Rectal smooth muscle tissue (tissue), 1 donor: ENCODE measurements around the gene PHYKPL.

Experiments used
- H3K27ac ChIP-seq: one replicate; pipeline ENCODE4 v1.7.0; 2013; ENCODE audit warnings: low read depth, low read length, inconsistent platforms
- H3K27me3 ChIP-seq: one replicate; pipeline ENCODE4 v1.7.0; 2013; ENCODE audit warnings: low read length; ENCODE audit not compliant: control insufficient read depth, insufficient read depth
- H3K36me3 ChIP-seq: one replicate; pipeline ENCODE4 v1.7.0; 2013; ENCODE audit warnings: low read length; ENCODE audit not compliant: control insufficient read depth, insufficient read depth
- H3K4me1 ChIP-seq: one replicate; pipeline ENCODE4 v1.7.0; 2013; ENCODE audit warnings: low read length; ENCODE audit not compliant: control insufficient read depth, insufficient read depth
- H3K4me3 ChIP-seq: one replicate; pipeline ENCODE4 v1.7.0; 2013; ENCODE audit warnings: low read length
- H3K9ac ChIP-seq: one replicate; pipeline ENCODE4 v1.7.0; 2013; ENCODE audit warnings: low read length

The PHYKPL gene

DNA sequence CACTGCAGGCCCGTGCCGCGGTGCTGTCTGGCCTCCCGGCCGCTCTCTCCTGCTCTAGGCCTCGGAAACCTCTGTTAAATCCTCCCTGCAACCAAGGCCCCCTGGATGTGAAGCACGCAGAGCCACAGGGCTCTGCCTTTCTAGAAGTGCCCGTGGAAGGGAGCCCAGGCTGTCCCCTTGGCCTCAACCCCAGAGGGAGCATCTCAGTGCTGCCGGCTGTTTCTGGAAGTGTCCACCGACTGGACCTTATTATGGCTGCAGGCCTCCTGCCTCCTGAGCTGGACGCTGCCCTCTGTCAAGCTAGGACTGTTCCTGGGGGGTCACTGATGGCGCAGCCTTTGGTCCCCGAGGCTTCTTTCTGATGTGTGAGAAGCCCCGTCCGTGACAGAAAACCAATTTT lies 40.4 kb upstream of the PHYKPL start:
- no peaks in the 10 kb centered on the region for H3K36me3 ChIP-seq
- H3K27ac ChIP-seq = no peak overlapping the region
- no peak overlapping the region for H3K9ac ChIP-seq
- no peak overlapping the region for H3K4me3 ChIP-seq
- H3K27me3 ChIP-seq = no peaks in the 10 kb centered on the region
- no peaks in the 10 kb centered on the region for H3K4me1 ChIP-seq

GRCh38 chr5:178272591-178272990 lies 40.0 kb upstream of the PHYKPL start:
- Histone ChIP-seq H3K27me3 (no peaks in the 10 kb centered on the region), H3K4me1 (no peaks in the 10 kb centered on the region), H3K4me3 (no peak overlapping the region), H3K36me3 (no peaks in the 10 kb centered on the region), H3K27ac (no peak overlapping the region), H3K9ac (no peak overlapping the region)

GRCh38 chr5:178271726-178272479 lies 39.3 kb upstream of the PHYKPL start:
- Histone ChIP-seq H3K27ac (no peak overlapping the region), H3K27me3 (no peaks in the 10 kb centered on the region), H3K4me3 (no peak overlapping the region), H3K36me3 (no peaks in the 10 kb centered on the region), H3K9ac (no peak overlapping the region), H3K4me1 (no peaks in the 10 kb centered on the region)

- H3K36me3 ChIP-seq = no peaks in the 10 kb centered on the region
- H3K9ac ChIP-seq = no peak overlapping the region
- H3K4me3 ChIP-seq = no peak overlapping the region
- H3K4me1 ChIP-seq = no peaks in the 10 kb centered on the region
- no peaks in the 10 kb centered on the region for H3K27me3 ChIP-seq
- no peak overlapping the region for H3K27ac ChIP-seq
Measured at GRCh38 chr5:178271231-178271630, 38.6 kb upstream of the PHYKPL start.

DNA sequence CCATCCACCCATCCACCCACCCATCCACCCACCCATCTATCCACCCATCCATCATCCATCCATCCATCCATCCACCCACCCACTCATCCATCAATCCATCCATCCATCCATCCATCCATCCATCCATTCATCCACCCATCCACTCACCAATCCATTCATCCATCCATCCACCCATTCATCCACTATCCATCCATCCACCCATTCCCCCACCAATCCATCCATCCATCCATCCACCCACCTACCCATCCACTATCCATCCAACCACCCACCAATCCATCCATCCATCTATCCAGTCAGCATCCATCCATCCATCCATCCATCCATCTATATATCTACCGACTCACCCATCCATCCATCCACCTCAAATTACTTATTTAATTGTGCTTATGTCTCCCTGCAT lies 36.9 kb upstream of the PHYKPL start:
- H3K4me3 ChIP-seq = no peak overlapping the region
- H3K27ac ChIP-seq = no peak overlapping the region
- H3K36me3 ChIP-seq = no peaks in the 10 kb centered on the region
- H3K4me1 ChIP-seq = no peaks in the 10 kb centered on the region
- H3K27me3 ChIP-seq = no peaks in the 10 kb centered on the region
- no peak overlapping the region for H3K9ac ChIP-seq

DNA sequence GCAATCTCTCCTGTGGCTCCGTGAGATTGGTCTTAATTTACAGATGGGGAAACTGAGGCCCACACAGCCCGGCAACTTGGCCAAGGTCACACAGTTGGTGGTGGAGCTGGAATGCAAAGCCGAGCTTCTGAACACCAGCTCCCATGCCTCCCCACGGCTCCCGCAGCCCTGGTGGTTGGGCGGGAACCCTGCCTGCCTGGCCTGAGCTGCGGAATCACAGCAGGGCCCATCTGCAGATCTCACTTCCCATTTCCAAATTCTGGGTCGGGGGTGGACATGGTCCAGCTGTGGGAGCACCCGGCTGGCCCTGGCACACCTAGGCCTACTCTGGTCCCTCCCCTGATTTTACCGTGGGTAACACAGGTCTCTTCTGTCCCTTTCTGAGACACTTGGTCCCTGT lies 35.3 kb upstream of the PHYKPL start:
- no peaks in the 10 kb centered on the region for H3K27me3 ChIP-seq
- no peak overlapping the region for H3K27ac ChIP-seq
- no peak overlapping the region for H3K9ac ChIP-seq
- no peaks in the 10 kb centered on the region for H3K36me3 ChIP-seq
- no peak overlapping the region for H3K4me3 ChIP-seq
- no peaks in the 10 kb centered on the region for H3K4me1 ChIP-seq

- Histone ChIP-seq H3K4me3 (no peak overlapping the region), H3K27ac (no peak overlapping the region), H3K27me3 (no peaks in the 10 kb centered on the region), H3K36me3 (no peaks in the 10 kb centered on the region), H3K4me1 (no peaks in the 10 kb centered on the region), H3K9ac (no peak overlapping the region)
Measured at GRCh38 chr5:178267245-178267644, 34.6 kb upstream of the PHYKPL start.

DNA sequence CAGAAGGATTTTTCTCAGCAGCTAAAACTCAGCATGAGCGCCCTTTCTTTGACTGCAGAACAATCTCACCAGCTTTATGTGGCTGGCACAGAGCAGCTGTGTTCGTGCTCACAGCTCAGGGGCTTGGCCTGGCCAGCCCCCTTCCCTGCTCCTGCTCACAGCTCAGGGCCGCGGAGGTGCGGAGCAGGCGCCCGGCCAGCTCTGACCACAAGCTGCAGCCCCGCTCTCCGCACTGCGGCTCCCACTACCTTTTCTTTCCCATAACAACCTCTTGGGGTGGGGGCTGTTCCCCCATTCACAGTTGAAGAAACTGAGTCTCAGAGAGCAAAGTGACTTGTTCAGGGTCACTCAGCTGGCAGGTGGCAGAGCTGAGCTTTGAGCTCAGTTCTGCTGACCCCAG lies 34.0 kb upstream of the PHYKPL start:
- Histone ChIP-seq H3K27me3 (no peaks in the 10 kb centered on the region), H3K27ac (no peak overlapping the region), H3K4me1 (no peaks in the 10 kb centered on the region), H3K36me3 (no peaks in the 10 kb centered on the region), H3K4me3 (no peak overlapping the region), H3K9ac (no peak overlapping the region)

- Histone ChIP-seq H3K36me3 (no peaks in the 10 kb centered on the region), H3K27ac (no peak overlapping the region), H3K9ac (no peak overlapping the region), H3K27me3 (no peaks in the 10 kb centered on the region), H3K4me3 (no peak overlapping the region), H3K4me1 (no peaks in the 10 kb centered on the region)
Measured at GRCh38 chr5:178265746-178266145, 33.1 kb upstream of the PHYKPL start.

DNA sequence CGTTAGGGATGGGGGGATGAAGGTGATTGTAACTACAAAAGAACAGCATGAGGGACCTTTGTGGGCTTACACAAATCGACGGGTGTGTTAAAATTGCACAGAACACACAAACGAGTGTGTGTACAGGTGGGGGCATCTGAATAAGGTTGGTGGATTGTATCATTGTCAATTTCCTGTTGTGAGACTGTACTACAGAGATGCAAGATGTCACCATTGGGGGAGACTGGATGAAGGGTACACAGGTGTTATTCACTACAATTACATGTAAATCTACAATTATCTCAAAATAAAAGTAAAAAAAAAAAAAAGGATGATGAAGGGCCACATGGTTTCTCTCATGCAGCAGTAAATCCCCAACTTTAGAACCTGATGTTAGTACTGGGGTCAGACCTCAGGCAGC lies 31.4 kb upstream of the PHYKPL start:
- no peak overlapping the region for H3K9ac ChIP-seq
- H3K27me3 ChIP-seq = no peaks in the 10 kb centered on the region
- H3K4me3 ChIP-seq = no peak overlapping the region
- H3K4me1 ChIP-seq = no peaks in the 10 kb centered on the region
- no peaks in the 10 kb centered on the region for H3K36me3 ChIP-seq
- no peak overlapping the region for H3K27ac ChIP-seq

DNA sequence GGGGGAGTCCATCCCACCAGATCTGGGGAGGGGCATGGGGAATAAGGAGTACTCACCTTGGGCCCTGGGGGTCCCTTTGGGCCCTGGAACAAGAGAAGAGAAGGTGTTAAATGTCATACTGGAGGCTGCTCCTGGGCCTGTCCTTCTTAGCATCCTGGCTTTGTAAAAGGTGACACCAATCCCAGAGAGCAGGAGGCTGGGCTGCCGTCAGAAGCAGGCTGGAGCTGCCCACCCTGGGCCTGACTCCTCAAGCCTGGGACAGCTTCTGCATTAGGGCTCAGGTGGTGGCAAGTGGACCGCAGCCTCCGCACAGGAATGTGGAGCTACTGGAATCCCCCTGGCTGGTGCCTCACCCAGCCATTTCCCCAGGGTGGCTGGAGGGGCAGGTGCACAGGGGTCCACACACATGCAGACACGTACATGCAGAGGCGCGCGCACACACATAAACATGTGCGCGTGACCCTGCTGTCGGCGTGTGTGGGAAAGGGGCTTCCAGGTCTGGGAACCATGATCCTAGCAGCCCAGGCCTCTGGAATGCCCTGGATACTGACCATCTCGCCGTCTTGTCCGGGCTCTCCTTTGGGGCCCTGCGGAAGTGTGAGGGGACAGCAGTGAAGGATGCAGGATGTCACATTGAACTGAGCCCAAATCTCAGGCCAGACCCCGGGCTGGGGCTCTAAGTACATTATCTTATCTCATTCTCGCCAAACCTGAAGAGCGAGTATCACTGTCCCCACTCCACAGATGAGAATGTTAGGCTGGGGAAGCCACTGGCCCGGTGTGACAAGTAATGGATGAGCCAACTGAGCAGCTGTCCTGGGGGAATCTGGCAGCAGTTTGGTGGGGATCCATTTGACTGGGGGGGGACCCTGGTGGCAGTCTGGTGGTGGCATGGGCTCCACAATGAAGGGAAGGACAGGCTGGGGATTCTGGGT lies 29.3 kb upstream of the PHYKPL start:
- no peak overlapping the region for H3K4me3 ChIP-seq
- H3K27me3 ChIP-seq = no peaks in the 10 kb centered on the region
- no peaks in the 10 kb centered on the region for H3K36me3 ChIP-seq
- H3K27ac ChIP-seq = no peak overlapping the region
- H3K9ac ChIP-seq = no peak overlapping the region
- no peaks in the 10 kb centered on the region for H3K4me1 ChIP-seq

GRCh38 chr5:178259623-178260536 lies 27.3 kb upstream of the PHYKPL start:
- Histone ChIP-seq H3K27me3 (no peaks in the 10 kb centered on the region), H3K9ac (no peak overlapping the region), H3K4me1 (no peaks in the 10 kb centered on the region), H3K36me3 (no peaks in the 10 kb centered on the region), H3K4me3 (no peak overlapping the region), H3K27ac (no peak overlapping the region)
